Measurements from ENCODE around the gene CERS1.

- TF ChIP-seq CTCF (IDR thresholded peaks at IDR 0.05) (no peak), POLR2A (IDR thresholded peaks at IDR 0.05) (no peak)
Measured at GRCh38 chr19:18912933-18913332, 17.0 kb upstream of the CERS1 start.
